ENCODE measurements around the gene RAMAC.
A peak's percentile ranks its signal among the peaks of the same experiment; 100 is the strongest.
"Not testable (repeated sequence)": the region's sequence is repeated elsewhere in the genome, so short reads cannot be mapped to it uniquely, and the experiment has no call there.

Gene RAMAC

GRCh38 chr15:82985688-82986441 lies at the start of gene RAMAC:
TSS of gene RAMAC (plus strand) at chr15:82986210. CDS start at chr15:82989019, 2,809 bp downstream.
- DNase-seq: peak; percentile 93

GRCh38 chr15:82936966-82937711 lies 48.9 kb upstream of the RAMAC start:
- DNase-seq: no peak

GRCh38 chr15:82937712-82938058 lies 48.3 kb upstream of the RAMAC start:
- DNase-seq: no peak

GRCh38 chr15:82939678-82940077 lies 46.3 kb upstream of the RAMAC start:
- DNase-seq: not testable (repeated sequence)

GRCh38 chr15:82942691-82943090 lies 43.3 kb upstream of the RAMAC start:
- no peak for DNase-seq

DNA sequence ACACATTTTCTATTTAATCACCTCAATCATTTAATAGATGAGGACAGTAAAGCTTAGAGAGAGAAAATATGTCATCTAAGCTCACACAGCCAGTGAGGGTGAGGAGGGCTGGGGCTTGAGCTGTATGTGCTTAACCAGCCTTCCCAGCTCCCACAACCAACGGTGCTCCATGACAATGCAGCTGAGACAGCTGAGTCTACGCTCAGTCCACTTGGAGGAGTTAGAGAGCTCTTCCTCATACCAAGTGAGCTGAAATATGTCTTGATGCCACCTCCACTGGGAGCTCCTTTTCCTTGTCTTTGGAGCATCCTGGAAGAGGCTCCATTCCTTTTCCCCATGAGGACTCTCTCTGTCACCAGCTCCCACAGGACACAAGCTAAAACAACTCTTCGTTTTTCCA lies 42.8 kb upstream of the RAMAC start:
- no peak for DNase-seq

DNA sequence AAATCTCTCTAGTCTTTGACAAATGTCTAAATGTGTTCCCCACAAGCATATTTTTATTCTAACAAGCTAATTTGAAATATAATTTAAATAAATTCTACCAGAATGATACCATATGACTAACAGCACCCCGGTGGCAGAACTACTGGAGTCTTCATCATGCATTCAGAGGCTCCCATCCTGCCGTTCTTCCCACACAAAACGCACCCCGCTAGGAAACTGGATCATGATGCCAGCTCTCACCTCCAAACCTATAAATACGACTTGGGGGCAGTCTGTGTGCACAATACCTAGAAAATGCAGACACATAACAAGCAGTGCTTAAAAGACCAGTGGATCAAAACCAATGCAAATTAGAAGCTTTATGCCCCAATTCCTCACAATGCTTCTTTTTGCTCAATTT lies 42.0 kb upstream of the RAMAC start:
- no peak for DNase-seq

DNA sequence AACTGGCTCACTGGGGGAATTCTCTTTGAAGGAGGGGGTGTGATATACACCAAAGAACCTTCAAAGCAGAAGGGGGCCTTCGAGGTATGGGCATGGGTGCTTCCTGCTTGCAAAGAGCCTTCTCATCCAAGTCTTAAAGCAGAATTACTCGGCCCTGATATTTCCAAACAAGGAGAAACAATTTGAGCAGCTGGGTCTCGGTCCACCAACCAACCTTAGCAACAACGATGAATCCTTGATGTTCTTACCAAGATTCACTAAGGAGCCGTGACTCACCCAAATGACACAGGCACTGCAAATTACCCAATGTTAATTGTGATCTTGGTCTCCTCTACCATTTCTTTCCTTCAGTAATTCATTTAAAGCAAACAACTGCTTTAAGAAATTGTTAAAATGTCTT lies 41.2 kb upstream of the RAMAC start:
- no peak for DNase-seq

- DNase-seq: no peak
These were observed 40.7 kb upstream of the RAMAC start for GRCh38 chr15:82945326-82945725.

DNA sequence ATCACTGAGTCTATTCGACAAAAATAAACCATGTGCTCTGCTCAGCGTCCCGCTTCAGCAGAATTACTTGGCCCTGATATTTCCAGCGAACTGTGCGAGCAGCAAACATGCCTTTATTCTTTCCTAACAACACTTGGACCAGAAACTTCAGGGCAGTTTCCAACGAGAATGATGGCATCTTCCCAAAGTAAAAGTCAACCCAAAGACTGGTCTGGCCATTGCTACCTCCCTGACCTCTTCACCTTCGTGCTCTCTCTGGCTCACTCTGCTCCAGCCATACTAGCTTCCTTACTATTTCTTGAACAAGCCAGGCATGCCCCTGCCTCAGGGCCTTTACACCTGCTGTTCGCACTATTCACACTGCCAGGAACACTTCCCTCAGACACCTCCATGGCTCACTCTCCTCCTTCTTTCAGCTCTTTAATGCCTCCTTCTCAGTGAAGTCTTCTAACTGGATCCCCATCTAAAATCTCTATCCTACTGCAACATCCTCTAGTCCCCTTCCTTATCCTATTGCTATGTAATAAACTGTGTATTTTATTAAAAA lies 39.8 kb upstream of the RAMAC start:
- no peak for DNase-seq

DNA sequence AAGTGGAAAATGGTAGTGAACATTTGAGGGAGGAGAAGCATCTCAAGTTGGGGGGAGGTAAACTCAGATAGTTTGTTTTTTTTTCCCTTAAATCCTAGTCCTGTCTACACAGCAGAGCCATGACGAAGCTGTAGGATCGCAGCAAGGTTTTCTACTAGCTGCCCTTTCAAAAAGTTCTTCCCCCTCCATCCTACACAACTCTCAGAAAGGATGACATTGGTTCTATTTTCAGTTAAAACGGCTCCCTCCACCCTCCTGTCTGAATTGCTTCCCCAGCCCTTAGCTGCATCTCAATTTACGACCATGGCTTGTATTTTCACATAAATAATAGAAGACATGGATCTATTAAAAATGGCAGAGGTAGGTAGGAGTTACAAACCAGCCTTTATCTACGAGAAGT lies 35.7 kb upstream of the RAMAC start:
- no peak for DNase-seq

- no peak for DNase-seq
These were observed 35.2 kb upstream of the RAMAC start for GRCh38 chr15:82950746-82951370.

- DNase-seq: no peak
These were observed 34.4 kb upstream of the RAMAC start for GRCh38 chr15:82951472-82952157.

GRCh38 chr15:82952158-82953081 lies 33.6 kb upstream of the RAMAC start, which contains the start of gene HOMER2:
TSS of gene HOMER2 (minus strand) at chr15:82952720. CDS start at chr15:82952535, 185 bp downstream.
- peak; percentile 12 for DNase-seq

DNA sequence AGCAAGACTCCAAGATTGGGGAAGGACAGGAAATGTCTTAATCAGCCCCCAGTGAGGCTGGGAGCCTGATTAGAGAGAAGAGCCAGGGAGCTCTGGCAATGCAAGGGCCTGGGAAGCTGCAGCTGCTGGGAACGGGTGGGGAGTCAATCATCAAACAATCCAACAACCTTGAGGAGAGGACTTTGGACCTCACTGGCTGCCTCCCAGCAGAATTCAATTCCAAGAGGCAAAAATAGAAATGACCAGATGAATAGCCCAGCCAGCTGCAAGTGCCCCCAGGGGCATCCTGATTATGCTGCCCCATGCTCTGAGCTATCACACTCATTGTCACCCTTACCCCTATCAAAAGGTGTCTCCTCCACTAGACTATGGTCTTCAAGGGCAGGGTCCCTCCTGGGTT lies 27.4 kb upstream of the RAMAC start:
- no peak for DNase-seq

DNA sequence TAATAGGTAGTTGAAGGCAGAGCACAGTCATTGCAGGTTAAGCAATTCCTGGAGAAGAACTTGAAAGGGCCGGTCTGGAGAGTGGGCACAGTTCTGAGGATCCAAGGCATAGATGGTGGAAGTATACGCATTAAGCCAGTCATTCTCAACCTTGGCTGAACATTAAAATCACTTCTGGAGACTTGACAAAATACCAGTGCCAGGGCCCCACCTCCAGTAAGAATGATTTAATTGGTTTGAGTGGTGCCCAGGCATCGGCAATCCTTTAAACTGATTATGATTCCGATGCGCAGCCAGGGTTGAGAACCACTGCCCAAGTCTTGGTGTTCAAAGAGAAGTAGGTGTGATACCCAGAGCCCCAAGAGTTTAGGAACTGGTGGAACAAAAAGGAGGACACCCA lies 26.6 kb upstream of the RAMAC start:
- DNase-seq: no peak

DNA sequence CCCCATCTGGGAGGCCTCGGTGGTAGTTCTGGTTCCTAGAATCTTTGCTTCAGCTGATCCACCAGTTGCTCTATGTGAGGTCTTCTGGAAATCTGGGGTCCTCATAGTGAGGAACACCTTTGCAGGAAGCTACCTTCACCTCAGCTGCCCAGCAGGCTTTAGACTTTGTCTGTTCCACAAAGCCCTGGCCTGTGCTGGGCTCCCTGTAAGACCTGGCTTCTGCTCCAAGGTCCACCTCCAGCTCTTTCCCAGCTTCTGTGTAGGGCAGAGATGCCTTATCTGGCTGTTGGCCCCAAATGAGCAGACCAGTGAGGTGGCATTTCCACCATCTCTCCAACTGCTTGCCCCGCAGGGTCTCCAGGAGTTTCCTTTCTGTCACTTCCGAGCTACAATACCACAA lies 25.2 kb upstream of the RAMAC start:
- DNase-seq: no peak

GRCh38 chr15:82963471-82964341 lies 22.3 kb upstream of the RAMAC start:
- DNase-seq: no peak

- DNase-seq: no peak
These were observed 21.1 kb upstream of the RAMAC start for GRCh38 chr15:82964890-82965289.

GRCh38 chr15:82966671-82967071 lies 19.3 kb upstream of the RAMAC start:
- DNase-seq: no peak

GRCh38 chr15:82968066-82968465 lies 17.9 kb upstream of the RAMAC start:
- no peak for DNase-seq
